ENCODE data around the gene TEAD1.

DNA sequence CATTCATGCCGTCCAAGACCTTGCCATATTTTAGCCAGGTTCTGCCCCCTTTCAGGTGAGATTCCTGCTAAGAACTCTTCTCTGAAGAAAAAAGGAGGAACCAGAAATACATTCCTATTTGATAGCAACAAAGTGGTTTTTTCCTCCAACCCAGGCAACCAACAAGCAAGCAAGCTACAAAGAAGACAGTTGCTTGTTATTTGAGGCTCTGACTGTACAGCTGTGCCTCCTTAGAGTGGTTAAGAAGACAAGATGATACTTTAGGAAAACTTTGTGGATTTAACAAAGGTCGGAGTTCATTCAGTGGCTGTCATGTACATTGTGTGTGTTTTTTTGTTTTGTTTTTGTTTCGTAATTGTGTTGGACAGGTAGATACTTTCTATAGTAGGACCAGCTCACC, 21.7 kb downstream of the TEAD1 start:
- TF ChIP-seq, protein P1, sequence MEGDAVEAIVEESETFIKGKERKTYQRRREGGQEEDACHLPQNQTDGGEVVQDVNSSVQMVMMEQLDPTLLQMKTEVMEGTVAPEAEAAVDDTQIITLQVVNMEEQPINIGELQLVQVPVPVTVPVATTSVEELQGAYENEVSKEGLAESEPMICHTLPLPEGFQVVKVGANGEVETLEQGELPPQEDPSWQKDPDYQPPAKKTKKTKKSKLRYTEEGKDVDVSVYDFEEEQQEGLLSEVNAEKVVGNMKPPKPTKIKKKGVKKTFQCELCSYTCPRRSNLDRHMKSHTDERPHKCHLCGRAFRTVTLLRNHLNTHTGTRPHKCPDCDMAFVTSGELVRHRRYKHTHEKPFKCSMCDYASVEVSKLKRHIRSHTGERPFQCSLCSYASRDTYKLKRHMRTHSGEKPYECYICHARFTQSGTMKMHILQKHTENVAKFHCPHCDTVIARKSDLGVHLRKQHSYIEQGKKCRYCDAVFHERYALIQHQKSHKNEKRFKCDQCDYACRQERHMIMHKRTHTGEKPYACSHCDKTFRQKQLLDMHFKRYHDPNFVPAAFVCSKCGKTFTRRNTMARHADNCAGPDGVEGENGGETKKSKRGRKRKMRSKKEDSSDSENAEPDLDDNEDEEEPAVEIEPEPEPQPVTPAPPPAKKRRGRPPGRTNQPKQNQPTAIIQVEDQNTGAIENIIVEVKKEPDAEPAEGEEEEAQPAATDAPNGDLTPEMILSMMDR (conservative IDR thresholded peaks at IDR 0.05) = no peak
- no peak for TF ChIP-seq ZFX (IDR thresholded peaks at IDR 0.05)
